MM.1S (cell line): ENCODE measurements around the gene NTN1.
"Not testable (repeated sequence)": the region's sequence is repeated elsewhere in the genome, so short reads cannot be mapped to it uniquely, and the experiment has no call there.

Experiments
- DNase-seq: peaks from one replicate; pipeline ENCODE4 v3.0.0-alpha.2; 2015
- H2AFZ ChIP-seq: fragments of 300-600 bp; sonication (generic); 2 replicates; pipeline ENCODE4 v1.6.0; 2016; ENCODE audit warnings: antibody characterized with exemption, low read length
- H3F3A ChIP-seq: fragments of 300-600 bp; sonication (generic); 2 replicates; pipeline ENCODE4 v1.6.1; 2016; ENCODE audit warnings: mild to moderate bottlenecking, antibody characterized with exemption, low read length, moderate library complexity, mixed read lengths; ENCODE audit not compliant: insufficient read depth
- H3K27ac ChIP-seq: fragments of 300-600 bp; sonication (generic); 2 replicates; pipeline ENCODE4 v1.5.1; 2016; ENCODE audit warnings: mild to moderate bottlenecking, low read length
- H3K27me3 ChIP-seq: fragments of 300-600 bp; sonication (generic); replicated peaks from 2 replicates; pipeline ENCODE4 v1.6.0; 2016; ENCODE audit warnings: low read length; ENCODE audit not compliant: insufficient read depth
- H3K36me3 ChIP-seq: fragments of 300-600 bp; sonication (generic); replicated peaks from 2 replicates; pipeline ENCODE4 v1.6.1; 2016; ENCODE audit warnings: mild to moderate bottlenecking, low read length, mixed read lengths; ENCODE audit not compliant: insufficient read depth
- H3K4me1 ChIP-seq: fragments of 300-600 bp; sonication (generic); 2 replicates; pipeline ENCODE4 v1.6.1; 2016; ENCODE audit warnings: low read length, mixed read lengths
- H3K4me2 ChIP-seq: fragments of 300-600 bp; sonication (generic); 2 replicates; pipeline ENCODE4 v1.6.0; 2016; ENCODE audit warnings: low read depth, low read length
- H3K4me3 ChIP-seq: fragments of 300-600 bp; sonication (generic); 2 replicates; pipeline ENCODE4 v1.5.1; 2016; ENCODE audit warnings: low read length, mixed read lengths
- H3K79me2 ChIP-seq: fragments of 300-600 bp; sonication (generic); 2 replicates; pipeline ENCODE4 v1.6.1; 2016; ENCODE audit warnings: mixed run types, low read length, mixed read lengths
- H3K9ac ChIP-seq: fragments of 300-600 bp; sonication (generic); 2 replicates; pipeline ENCODE4 v1.6.1; 2016; ENCODE audit warnings: low read length, mixed read lengths
- H3K9me2 ChIP-seq: fragments of 300-600 bp; sonication (generic); replicated peaks from 2 replicates; pipeline ENCODE4 v1.6.1; 2016; ENCODE audit warnings: mild to moderate bottlenecking, low read length, mixed read lengths; ENCODE audit not compliant: insufficient read depth
- H3K9me3 ChIP-seq: fragments of 300-600 bp; sonication (generic); replicated peaks from 2 replicates; pipeline ENCODE4 v1.6.1; 2016; ENCODE audit warnings: mild to moderate bottlenecking, low read length, mixed read lengths; ENCODE audit not compliant: insufficient read depth
- H4K20me1 ChIP-seq: fragments of 300-600 bp; sonication (generic); 2 replicates; pipeline ENCODE4 v1.6.1; 2016; ENCODE audit warnings: mild to moderate bottlenecking, low read length, moderate library complexity, mixed read lengths; ENCODE audit not compliant: insufficient read depth
- CTCF ChIP-seq: fragments of 300-600 bp; sonication (generic); IDR thresholded peaks from 2 replicates; pipeline ENCODE4 v1.5.1; 2016; ENCODE audit warnings: antibody characterized with exemption, low read length, mixed read lengths
- EZH2 ChIP-seq: fragments of 300-600 bp; sonication (generic); optimal IDR thresholded peaks from 2 replicates; pipeline ENCODE3; 2017; ENCODE audit warnings: low read depth, mild to moderate bottlenecking, antibody characterized with exemption, low read length, mixed read lengths
- EZH2phosphoT487 ChIP-seq: fragments of 300-600 bp; sonication (generic); IDR thresholded peaks from 2 replicates; pipeline ENCODE4 v1.6.1; 2018; ENCODE audit warnings: antibody characterized with exemption, low read length

Gene NTN1

GRCh38 chr17:9095390-9095789 lies 74.1 kb downstream of the NTN1 start:
- no peaks in the 10 kb centered on the region for H3K79me2 ChIP-seq
- H2AFZ ChIP-seq: no peak overlapping the region
- TF ChIP-seq CTCF (no peak), EZH2phosphoT487 (no peak), EZH2 (no peak)
- H3K9ac ChIP-seq: no peak overlapping the region
- H3K4me1 ChIP-seq: no peaks in the 10 kb centered on the region
- no peak overlapping the region for H3K4me2 ChIP-seq
- no peak overlapping the region for H3K27ac ChIP-seq
- no peaks in the 10 kb centered on the region for H3F3A ChIP-seq
- H3K9me3 ChIP-seq: no peaks in the 10 kb centered on the region
- no peaks in the 10 kb centered on the region for H4K20me1 ChIP-seq
- peaks cover 20% of the 10 kb centered on the region for H3K27me3 ChIP-seq
- no peaks in the 10 kb centered on the region for H3K9me2 ChIP-seq
- no peaks in the 10 kb centered on the region for H3K36me3 ChIP-seq
- no peak for DNase-seq
- no peak overlapping the region for H3K4me3 ChIP-seq

GRCh38 chr17:9098242-9098825 lies 77.0 kb downstream of the NTN1 start:
- DNase-seq: no peak
- Histone ChIP-seq H3K79me2 (no peaks in the 10 kb centered on the region), H3K9me2 (no peaks in the 10 kb centered on the region), H3K9ac (no peak overlapping the region), H3K36me3 (no peaks in the 10 kb centered on the region), H3K27me3 (peaks cover 10% of the 10 kb centered on the region), H3F3A (no peaks in the 10 kb centered on the region), H3K4me2 (no peak overlapping the region), H3K9me3 (no peaks in the 10 kb centered on the region), H3K27ac (no peak overlapping the region), H3K4me3 (no peak overlapping the region), H4K20me1 (no peaks in the 10 kb centered on the region), H3K4me1 (no peaks in the 10 kb centered on the region), H2AFZ (no peak overlapping the region)
- no peak for TF ChIP-seq CTCF
- no peak for TF ChIP-seq EZH2phosphoT487
- no peak for TF ChIP-seq EZH2

GRCh38 chr17:9101356-9101755 lies 80.0 kb downstream of the NTN1 start:
- TF ChIP-seq EZH2 (no peak), EZH2phosphoT487 (no peak)
- Histone ChIP-seq H3F3A (no peaks in the 10 kb centered on the region), H4K20me1 (no peaks in the 10 kb centered on the region), H3K9ac (no peak overlapping the region), H3K4me3 (no peak overlapping the region), H3K4me1 (no peaks in the 10 kb centered on the region), H3K4me2 (no peak overlapping the region), H3K27me3 (peaks cover 19% of the 10 kb centered on the region), H3K36me3 (no peaks in the 10 kb centered on the region), H3K27ac (no peak overlapping the region), H3K9me2 (no peaks in the 10 kb centered on the region), H3K79me2 (no peaks in the 10 kb centered on the region), H2AFZ (no peak overlapping the region), H3K9me3 (no peaks in the 10 kb centered on the region)
- no peak for DNase-seq

GRCh38 chr17:9103193-9103592 lies 81.9 kb downstream of the NTN1 start:
- H3K9ac ChIP-seq, H4K20me1 ChIP-seq: not testable (repeated sequence)

More at GRCh38 chr17:9103193-9103592, 81.9 kb downstream of the NTN1 start:
- not testable (repeated sequence) for DNase-seq, H2AFZ ChIP-seq, H3K4me1 ChIP-seq, H3K9me3 ChIP-seq, H3K27ac ChIP-seq, H3F3A ChIP-seq, H3K4me3 ChIP-seq, H3K9me2 ChIP-seq, H3K4me2 ChIP-seq, H3K79me2 ChIP-seq, H3K36me3 ChIP-seq
- peaks cover 21% of the 10 kb centered on the region for H3K27me3 ChIP-seq
